GM23248 (cell line): ENCODE results near the gene CHAF1A.

Experiments
- EZH2 ChIP-seq: fragments of 200-600 bp; sonication (generic); IDR thresholded peaks from 2 replicates; pipeline ENCODE4 v1.6.1; 2018; ENCODE audit warnings: antibody characterized with exemption, mild to moderate bottlenecking; ENCODE audit not compliant: insufficient read depth, poor library complexity, severe bottlenecking
- EZH2phosphoT487 ChIP-seq: fragments of 200-600 bp; sonication (generic); IDR thresholded peaks from 2 replicates; pipeline ENCODE4 v1.6.1; 2018; ENCODE audit warnings: antibody characterized with exemption, moderate library complexity, mild to moderate bottlenecking, low read depth; ENCODE audit not compliant: insufficient read depth

DNA sequence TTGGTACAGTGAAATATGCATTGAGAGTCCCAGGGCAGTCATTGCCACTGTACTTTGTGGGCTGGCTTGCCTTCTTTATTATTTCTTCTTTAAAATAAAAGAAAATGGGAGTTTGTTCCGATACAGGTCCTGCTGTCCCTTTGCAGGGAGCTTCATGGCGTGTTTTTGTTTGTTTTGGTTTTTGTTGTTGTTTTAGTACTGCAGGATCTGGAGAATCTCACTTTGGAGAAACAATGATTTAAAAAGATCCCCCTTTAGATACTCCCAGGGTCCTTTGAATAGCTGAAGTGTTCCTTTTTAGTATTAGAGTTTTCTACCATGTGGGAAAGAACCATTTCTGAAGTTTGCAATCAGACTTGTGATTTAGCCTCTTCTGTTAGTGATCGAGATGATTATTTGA is 11.1 kb downstream of the CHAF1A start:
- no peak for TF ChIP-seq EZH2
- TF ChIP-seq EZH2phosphoT487, result no peak
